GM18508 (cell line): ENCODE measurements around the gene GSDMA.
"Not testable (repeated sequence)": the region's sequence is repeated elsewhere in the genome, so short reads cannot be mapped to it uniquely, and the experiment has no call there.

Experiments used
- ATAC-seq: cut with Tn5 transposase; IDR thresholded peaks from one replicate; pipeline ENCODE4 v1.9.1; 2021; ENCODE audit warnings: moderate number of reproducible peaks; ENCODE audit not compliant: insufficient read depth, unreplicated experiment

Gene GSDMA

GRCh38 chr17:39988206-39988810 is 25.5 kb downstream of the GSDMA start:
- no peak for ATAC-seq

DNA sequence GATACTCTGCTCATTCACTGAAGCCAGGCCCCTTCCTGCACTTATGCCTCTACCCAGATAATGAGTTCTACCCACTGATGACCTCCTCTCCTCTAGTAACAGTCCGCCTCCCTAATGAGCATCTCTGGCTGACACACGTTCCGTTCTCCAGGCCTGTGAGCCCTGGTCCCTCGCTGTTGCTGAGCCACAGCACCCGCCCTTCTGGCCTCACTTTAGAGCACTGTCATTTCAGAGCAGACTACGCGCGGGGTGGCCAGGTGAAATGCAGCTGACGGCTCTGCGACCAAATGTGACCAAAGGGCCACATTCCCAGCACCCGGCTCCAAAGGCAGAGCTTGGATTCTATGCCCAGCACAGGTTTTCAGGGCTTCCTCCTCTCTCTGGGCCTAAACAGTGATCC is 31.6 kb downstream of the GSDMA start:
- ATAC-seq: no peak

DNA sequence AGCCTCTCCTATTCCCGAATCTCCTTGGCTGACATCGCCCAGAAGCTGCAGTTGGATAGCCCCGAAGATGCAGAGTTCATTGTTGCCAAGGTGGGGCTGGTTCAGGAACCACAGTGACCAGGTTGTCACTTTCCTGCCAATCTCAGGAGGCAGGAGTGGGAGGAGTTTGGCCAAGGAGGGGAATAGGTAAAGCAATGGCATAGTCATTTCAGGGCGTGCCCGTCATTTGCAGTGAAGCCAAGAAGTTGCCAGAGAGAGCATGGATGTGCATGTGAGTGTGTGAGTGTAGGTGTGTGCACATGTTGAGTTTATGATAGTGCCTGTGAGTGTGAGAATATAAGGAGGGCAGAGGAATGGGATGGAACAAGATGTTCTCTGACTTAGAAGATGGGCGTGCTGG is 32.6 kb downstream of the GSDMA start:
- no peak for ATAC-seq

DNA sequence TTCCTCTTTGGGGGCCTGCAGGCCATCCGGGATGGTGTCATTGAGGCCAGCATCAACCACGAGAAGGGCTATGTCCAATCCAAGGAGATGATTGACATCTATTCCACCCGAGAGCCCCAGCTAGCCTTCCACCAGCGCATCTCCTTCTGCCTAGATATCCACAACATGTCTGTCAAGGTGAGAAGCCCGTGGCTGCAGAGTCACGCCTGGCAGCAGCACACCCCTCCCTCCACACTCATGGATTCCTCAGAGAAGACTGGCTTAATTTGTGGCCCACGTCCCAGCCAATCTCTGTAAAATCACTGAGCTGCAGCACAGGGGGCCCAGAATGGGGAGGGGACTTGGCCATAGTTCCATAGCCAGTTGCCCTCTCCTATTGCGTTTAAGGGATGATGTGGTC is 33.4 kb downstream of the GSDMA start:
- no peak for ATAC-seq

DNA sequence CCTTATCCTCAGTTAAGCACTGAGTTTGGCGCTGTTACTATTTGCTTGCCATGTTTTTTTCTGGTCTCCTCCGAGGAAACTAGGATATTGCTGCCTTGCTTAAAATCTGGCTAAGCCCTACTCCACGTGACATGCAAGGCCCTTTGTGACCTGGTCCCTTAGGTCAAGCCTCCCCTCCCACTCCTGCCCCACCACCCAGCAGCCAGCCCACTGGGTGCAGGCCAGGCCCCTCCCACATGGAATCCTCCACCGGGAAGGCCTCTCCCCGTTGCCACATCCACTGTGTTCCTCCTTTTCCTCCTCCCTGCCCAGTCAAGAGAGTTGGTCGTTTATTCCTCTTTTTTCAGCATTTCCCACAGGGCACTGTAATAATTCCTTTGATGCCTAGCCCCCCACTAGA is 34.0 kb downstream of the GSDMA start:
- no peak for ATAC-seq

GRCh38 chr17:39997543-39997942 is 34.7 kb downstream of the GSDMA start:
- no peak for ATAC-seq

- ATAC-seq: no peak
Observed at GRCh38 chr17:39999067-39999466, 36.3 kb downstream of the GSDMA start.

GRCh38 chr17:40000161-40000560 is 37.4 kb downstream of the GSDMA start:
- ATAC-seq: no peak

DNA sequence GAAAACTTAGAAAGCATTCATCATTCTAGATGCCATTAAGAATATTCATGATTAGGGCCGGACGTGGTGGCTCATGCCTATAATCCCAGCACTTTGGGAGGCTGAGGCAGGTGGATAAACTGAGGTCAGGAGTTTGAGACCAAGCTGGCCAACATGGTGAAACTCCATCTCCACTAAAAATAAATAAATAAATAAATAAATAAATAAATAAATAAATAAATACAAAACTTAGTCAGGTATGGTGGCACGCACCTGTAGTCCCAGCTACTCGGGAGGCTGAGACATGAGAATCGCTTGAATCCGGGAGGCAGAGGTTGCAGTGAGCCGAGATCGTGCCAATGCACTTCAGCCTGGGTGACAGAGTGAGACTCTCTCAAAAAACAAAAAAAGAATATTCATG is 38.5 kb downstream of the GSDMA start:
- not testable (repeated sequence) for ATAC-seq

GRCh38 chr17:40004072-40004471 is 41.3 kb downstream of the GSDMA start:
- no peak for ATAC-seq

GRCh38 chr17:40004712-40005111 is 41.9 kb downstream of the GSDMA start:
- ATAC-seq: no peak

GRCh38 chr17:40005520-40005919 is 42.7 kb downstream of the GSDMA start:
- ATAC-seq: no peak

GRCh38 chr17:40010946-40011500 is 48.2 kb downstream of the GSDMA start:
- not testable (repeated sequence) for ATAC-seq

DNA sequence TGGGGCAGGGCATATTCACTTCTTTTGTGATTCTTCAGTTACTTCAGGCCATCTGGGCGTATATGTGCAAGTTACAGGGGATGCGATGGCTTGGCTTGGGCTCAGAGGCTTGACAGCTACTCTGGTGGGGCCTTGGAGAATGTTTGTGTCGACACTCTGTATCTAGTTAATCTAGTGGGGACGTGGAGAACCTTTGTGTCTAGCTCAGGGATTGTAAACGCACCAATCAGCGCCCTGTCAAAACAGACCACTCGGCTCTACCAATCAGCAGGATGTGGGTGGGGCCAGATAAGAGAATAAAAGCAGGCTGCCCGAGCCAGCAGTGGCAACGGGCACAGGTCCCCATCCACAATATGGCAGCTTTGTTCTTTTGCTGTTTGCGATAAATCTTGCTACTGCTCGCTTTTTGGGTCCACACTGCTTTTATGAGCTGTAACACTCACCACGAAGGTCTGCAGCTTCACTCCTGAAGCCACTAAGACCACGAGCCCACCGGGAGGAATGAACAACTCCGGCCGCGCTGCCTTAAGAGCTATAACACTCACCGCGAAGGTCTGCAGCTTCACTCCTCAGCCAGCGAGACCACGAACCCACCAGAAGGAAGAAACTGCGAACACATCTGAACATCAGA is 49.3 kb downstream of the GSDMA start:
- not testable (repeated sequence) for ATAC-seq

DNA sequence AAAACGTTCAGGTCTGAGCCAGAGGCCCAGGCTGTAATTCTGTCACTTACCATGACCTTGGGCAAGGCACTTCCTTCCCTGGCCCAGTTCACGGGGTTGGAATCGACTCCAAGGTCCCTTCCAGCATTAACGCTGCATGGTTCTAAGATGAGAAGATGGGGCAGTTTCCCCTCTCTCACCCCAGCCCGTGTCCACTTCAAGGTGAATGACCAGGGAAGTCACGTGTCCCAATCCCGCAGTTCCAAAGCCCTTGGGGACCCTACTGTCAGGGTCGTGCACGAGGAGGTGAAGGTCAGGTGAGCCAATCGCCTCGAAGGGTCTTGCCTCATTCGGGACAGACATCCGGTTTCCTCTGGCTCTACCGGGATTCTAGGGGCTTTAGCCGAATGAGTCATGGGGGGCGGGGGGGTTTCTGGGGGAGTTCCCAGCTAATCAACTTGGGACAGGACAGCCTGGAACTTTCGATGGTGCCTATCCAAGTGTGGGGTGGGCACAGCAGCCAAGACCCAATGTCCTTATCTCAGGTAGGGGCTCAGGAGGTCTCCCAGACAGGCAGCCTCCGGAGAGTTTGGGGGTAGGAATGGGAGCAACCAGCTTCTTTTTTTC is 51.7 kb downstream of the GSDMA start:
- ATAC-seq: no peak

DNA sequence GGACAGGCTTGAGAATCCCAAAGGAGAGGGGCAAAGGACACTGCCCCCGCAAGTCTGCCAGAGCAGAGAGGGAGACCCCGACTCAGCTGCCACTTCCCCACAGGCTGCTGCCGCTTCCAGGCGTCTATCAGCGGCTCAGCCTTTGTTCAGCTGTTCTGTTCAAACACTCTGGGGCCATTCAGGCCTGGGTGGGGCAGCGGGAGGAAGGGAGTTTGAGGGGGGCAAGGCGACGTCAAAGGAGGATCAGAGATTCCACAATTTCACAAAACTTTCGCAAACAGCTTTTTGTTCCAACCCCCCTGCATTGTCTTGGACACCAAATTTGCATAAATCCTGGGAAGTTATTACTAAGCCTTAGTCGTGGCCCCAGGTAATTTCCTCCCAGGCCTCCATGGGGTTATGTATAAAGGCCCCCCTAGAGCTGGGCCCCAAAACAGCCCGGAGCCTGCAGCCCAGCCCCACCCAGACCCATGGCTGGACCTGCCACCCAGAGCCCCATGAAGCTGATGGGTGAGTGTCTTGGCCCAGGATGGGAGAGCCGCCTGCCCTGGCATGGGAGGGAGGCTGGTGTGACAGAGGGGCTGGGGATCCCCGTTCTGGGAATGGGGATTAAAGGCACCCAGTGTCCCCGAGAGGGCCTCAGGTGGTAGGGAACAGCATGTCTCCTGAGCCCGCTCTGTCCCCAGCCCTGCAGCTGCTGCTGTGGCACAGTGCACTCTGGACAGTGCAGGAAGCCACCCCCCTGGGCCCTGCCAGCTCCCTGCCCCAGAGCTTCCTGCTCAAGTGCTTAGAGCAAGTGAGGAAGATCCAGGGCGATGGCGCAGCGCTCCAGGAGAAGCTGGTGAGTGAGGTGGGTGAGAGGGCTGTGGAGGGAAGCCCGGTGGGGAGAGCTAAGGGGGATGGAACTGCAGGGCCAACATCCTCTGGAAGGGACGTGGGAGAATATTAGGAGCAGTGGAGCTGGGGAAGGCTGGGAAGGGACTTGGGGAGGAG is 52.5 kb downstream of the GSDMA start, which contains the start of gene CSF3:
Gene CSF3, plus strand, starts transcription at position 436 of the 993 bp plus-strand sequence. Its CDS starts 35 bp downstream, at position 471.
- no peak for ATAC-seq

DNA sequence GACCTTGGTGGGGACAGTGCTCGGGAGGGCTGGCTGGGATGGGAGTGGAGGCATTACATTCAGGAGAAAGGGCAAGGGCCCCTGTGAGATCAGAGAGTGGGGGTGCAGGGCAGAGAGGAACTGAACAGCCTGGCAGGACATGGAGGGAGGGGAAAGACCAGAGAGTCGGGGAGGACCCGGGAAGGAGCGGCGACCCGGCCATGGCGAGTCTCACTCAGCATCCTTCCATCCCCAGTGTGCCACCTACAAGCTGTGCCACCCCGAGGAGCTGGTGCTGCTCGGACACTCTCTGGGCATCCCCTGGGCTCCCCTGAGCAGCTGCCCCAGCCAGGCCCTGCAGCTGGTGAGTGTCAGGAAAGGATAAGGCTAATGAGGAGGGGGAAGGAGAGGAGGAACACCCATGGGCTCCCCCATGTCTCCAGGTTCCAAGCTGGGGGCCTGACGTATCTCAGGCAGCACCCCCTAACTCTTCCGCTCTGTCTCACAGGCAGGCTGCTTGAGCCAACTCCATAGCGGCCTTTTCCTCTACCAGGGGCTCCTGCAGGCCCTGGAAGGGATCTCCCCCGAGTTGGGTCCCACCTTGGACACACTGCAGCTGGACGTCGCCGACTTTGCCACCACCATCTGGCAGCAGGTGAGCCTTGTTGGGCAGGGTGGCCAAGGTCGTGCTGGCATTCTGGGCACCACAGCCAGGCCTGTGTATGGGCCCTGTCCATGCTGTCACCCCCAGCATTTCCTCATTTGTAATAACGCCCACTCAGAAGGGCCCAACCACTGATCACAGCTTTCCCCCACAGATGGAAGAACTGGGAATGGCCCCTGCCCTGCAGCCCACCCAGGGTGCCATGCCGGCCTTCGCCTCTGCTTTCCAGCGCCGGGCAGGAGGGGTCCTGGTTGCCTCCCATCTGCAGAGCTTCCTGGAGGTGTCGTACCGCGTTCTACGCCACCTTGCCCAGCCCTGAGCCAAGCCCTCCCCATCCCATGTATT is 53.5 kb downstream of the GSDMA start:
- ATAC-seq: no peak

GRCh38 chr17:40017422-40018080 is 54.7 kb downstream of the GSDMA start:
- ATAC-seq: no peak
